Right renal cortex interstitium (tissue), 3 donors: ENCODE results near the gene NHLH2. TPM values are rescaled to one million over a fixed set of nuclear protein-coding genes. Genes with fewer than 3 reads are reported as not detected.

Experiments
- DNase-seq, 3 donors: peaks; one replicate each; pipeline ENCODE4 v3.0.0-alpha.2; 2013; ENCODE audit warnings: low read depth in 3 of 3, low spot score in 2 of 3
- polyA plus RNA-seq, 3 donors: library from polyadenylated mRNA; unstranded; fragments of 120-200 nt; gene quantifications; one replicate each; pipeline ENCODE4 v1.2.1, GENCODE V29; 2013; ENCODE audit not compliant: insufficient read length in 3 of 3

The NHLH2 gene
- polyA plus RNA-seq, 3 donors = not detected

GRCh38 chr1:115809076-115809475 is 31.9 kb downstream of the NHLH2 start:
- DNase-seq = no peak

- peak; percentile 27 to 50 (median 30) for DNase-seq
These were observed 33.2 kb downstream of the NHLH2 start for GRCh38 chr1:115807723-115808122.

GRCh38 chr1:115805597-115805996 is 35.3 kb downstream of the NHLH2 start:
- no peak for DNase-seq

- DNase-seq = no peak
These were observed 38.5 kb downstream of the NHLH2 start for GRCh38 chr1:115802416-115802815.

GRCh38 chr1:115797486-115797885 is 43.4 kb downstream of the NHLH2 start:
- DNase-seq = no peak

- no peak for DNase-seq
These were observed 44.0 kb downstream of the NHLH2 start for GRCh38 chr1:115796897-115797296.

- no peak for DNase-seq
These were observed 44.9 kb downstream of the NHLH2 start for GRCh38 chr1:115796036-115796435.

GRCh38 chr1:115794976-115795639 is 45.8 kb downstream of the NHLH2 start:
- no peak for DNase-seq

- no peak for DNase-seq
These were observed 47.8 kb downstream of the NHLH2 start for GRCh38 chr1:115793162-115793561.

- no peak for DNase-seq
These were observed 49.1 kb downstream of the NHLH2 start for GRCh38 chr1:115791816-115792215.

- no peak for DNase-seq
These were observed 50.1 kb downstream of the NHLH2 start for GRCh38 chr1:115790846-115791245.

- DNase-seq = no peak
These were observed 50.6 kb downstream of the NHLH2 start for GRCh38 chr1:115790356-115790755.

Other genes starting within 250 kb of the NHLH2 start
- 10 to 100 TPM; 14.3 to 15.3 (median 14.5) TPM for gene VANGL1, start 199.2 kb downstream of the NHLH2 start, polyA plus RNA-seq
- 1 to 10 TPM in 1 of 3 donors, under 1 TPM in 2; 0.51 to 2.0 (median 0.92) TPM for gene CASQ2, start 72.4 kb downstream of the NHLH2 start, polyA plus RNA-seq
- gene SLC22A15, start 135.4 kb upstream of the NHLH2 start, polyA plus RNA-seq = 1 to 10 TPM; 4.6 to 6.4 (median 5.0) TPM